HUES64 (cell line): Measurements from ENCODE around the gene NOC2L.

ENCODE experiments used
- H3K27ac ChIP-seq: 2 replicates; pipeline ENCODE4 v1.7.0; 2013; ENCODE audit warnings: low read depth, low read length, inconsistent platforms
- H3K27me3 ChIP-seq: 2 replicates; pipeline ENCODE4 v1.6.1; 2013; ENCODE audit warnings: mild to moderate bottlenecking, low read length; ENCODE audit not compliant: insufficient read depth
- H3K36me3 ChIP-seq: 2 replicates; pipeline ENCODE4 v1.6.1; 2013; ENCODE audit warnings: mild to moderate bottlenecking, low read length; ENCODE audit not compliant: insufficient read depth
- H3K4me1 ChIP-seq: 2 replicates; pipeline ENCODE4 v1.6.1; 2013; ENCODE audit warnings: mild to moderate bottlenecking, low read length, moderate library complexity; ENCODE audit not compliant: insufficient read depth
- H3K4me3 ChIP-seq: 2 replicates; pipeline ENCODE4 v1.5.1; 2013; ENCODE audit warnings: mild to moderate bottlenecking, low read length, moderate library complexity
- H3K9ac ChIP-seq: 2 replicates; pipeline ENCODE4 v1.6.1; 2013; ENCODE audit warnings: mild to moderate bottlenecking, low read depth, low read length
- H3K9me3 ChIP-seq: 2 replicates; pipeline ENCODE4 v1.6.1; 2013; ENCODE audit warnings: low read depth, low read length; ENCODE audit not compliant: insufficient read depth
- WGBS: fragments of 150-250, 120-280 bp; methylation state at CpG from one replicate; pipeline ENCODE4 v1.1.7; 2013; ENCODE audit warnings: missing lambda C conversion rate; 5-methylcytosine and 5-hydroxymethylcytosine counted together

Gene NOC2L

DNA sequence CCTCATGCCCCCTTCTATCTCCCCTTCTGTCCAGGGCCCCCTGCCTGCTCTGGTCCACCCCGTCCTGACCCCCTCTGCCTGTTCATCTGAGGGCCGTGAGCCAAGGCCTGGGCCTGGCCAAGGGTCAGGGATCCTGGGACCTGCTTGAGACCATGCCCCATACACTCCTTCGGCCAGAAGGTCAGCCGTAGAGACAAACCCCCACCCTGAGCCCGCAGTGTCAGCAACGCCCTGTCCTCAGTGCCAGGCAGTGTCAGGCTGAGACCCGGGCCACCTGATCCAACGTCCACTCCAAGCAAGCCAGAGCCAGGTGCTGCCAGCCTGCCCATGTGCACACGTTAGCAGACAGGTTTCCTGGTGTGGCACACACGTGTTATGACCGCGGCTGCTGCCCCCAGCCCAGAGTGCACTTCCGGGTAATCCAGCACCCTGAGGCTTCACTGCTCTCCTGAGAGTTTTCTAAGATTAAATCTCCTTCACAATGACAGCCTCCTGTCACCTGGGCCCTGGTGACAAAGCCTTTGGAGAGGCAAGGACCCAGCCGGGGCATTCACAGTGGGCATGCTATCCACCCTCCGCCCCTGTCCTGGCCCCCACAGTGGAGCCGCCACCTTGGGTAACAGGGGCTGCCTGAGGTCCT, 45.4 kb downstream of the NOC2L start:
- Histone ChIP-seq H3K4me3 (no peak overlapping the region), H3K27ac (no peak overlapping the region), H3K9me3 (no peaks in the 10 kb centered on the region), H3K27me3 (peaks cover 81% of the 10 kb centered on the region), H3K4me1 (no peaks in the 10 kb centered on the region), H3K9ac (no peak overlapping the region), H3K36me3 (no peaks in the 10 kb centered on the region)
- 91% methylated on average over 16 of the region's 16 CpGs for whole genome bisulfite sequencing

DNA sequence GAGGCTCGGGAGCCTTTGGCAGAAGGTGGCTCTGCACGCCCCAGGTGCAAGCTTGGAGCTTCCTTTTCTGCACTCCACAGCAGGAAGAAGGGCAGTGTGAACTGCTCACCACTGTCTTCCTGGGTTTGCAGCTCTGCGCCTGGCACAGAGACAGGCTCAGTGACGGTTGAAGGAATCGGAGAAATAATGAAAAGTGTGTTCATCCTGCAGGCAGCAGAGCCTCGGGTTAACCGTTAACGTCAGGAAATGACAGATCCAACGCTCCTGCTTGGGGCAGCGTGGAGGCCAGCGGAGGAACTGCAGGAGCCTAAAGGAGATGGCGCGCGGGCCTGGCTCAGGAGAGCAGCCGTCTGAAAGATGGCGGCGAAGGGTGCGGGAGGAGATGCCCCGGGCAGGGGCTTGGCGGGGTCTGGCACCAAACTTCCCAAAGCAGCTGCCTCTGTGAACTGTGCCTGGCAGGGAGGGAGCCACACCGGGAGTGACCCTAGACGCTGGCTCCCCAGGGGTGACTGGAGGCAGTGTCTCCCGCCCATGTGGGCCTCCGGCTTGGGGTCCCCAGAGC, 46.2 kb downstream of the NOC2L start:
- no peaks in the 10 kb centered on the region for H3K9me3 ChIP-seq
- no peak overlapping the region for H3K4me3 ChIP-seq
- no peak overlapping the region for H3K27ac ChIP-seq
- H3K36me3 ChIP-seq, result no peaks in the 10 kb centered on the region
- 57% methylated on average over 24 of the region's 24 CpGs for WGBS
- H3K9ac ChIP-seq, result no peak overlapping the region
- no peaks in the 10 kb centered on the region for H3K4me1 ChIP-seq
- peaks cover 74% of the 10 kb centered on the region for H3K27me3 ChIP-seq

- H3K9ac ChIP-seq, result no peak overlapping the region
- 77% methylated on average over 15 of the region's 15 CpGs for WGBS
- no peaks in the 10 kb centered on the region for H3K4me1 ChIP-seq
- H3K9me3 ChIP-seq, result no peaks in the 10 kb centered on the region
- no peak overlapping the region for H3K27ac ChIP-seq
- H3K27me3 ChIP-seq, result peaks cover 73% of the 10 kb centered on the region
- H3K4me3 ChIP-seq, result no peak overlapping the region
- H3K36me3 ChIP-seq, result no peaks in the 10 kb centered on the region
These were observed 46.9 kb downstream of the NOC2L start for GRCh38 chr1:911875-912739.

GRCh38 chr1:910881-911721, 48.0 kb downstream of the NOC2L start:
- Histone ChIP-seq H3K36me3 (no peaks in the 10 kb centered on the region), H3K4me3 (no peak overlapping the region), H3K4me1 (no peaks in the 10 kb centered on the region), H3K9me3 (no peaks in the 10 kb centered on the region), H3K9ac (no peak overlapping the region), H3K27me3 (peaks cover 73% of the 10 kb centered on the region), H3K27ac (no peak overlapping the region)
- WGBS, result 84% methylated on average over 25 of the region's 25 CpGs

DNA sequence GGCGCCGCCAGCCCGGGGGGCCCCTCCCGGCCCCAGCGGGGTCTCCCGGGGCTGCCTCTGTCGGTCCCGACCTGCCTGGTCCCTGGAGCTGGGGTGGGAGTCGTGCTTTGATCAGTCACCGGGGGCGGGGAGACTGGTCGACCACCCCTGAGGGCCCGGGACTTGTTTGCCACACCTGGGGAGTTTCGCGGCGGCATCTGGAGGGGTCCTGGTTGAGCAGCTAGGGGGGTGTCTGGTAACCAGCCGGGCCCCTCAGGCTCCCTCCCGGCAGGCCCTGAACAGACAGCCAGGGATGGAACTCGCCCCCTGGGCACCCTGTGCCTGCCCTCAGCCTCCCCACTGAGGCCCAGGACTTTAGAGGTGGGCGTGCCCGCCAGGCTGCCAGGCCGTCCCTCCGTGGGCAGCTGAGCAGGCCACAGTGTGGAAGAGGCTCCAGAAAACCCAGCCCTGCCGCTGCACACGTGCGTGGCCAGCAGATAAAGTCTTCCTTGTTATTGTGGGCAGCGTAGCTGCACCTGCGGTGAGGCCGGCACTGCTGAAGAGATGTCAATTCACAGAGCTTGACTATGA, 48.7 kb downstream of the NOC2L start:
- Histone ChIP-seq H3K27ac (no peak overlapping the region), H3K9ac (no peak overlapping the region), H3K36me3 (no peaks in the 10 kb centered on the region), H3K4me3 (no peak overlapping the region), H3K4me1 (no peaks in the 10 kb centered on the region), H3K27me3 (peaks cover 73% of the 10 kb centered on the region), H3K9me3 (no peaks in the 10 kb centered on the region)
- 88% methylated on average over 29 of the region's 29 CpGs for WGBS

GRCh38 chr1:909861-910310, 49.2 kb downstream of the NOC2L start:
- Histone ChIP-seq H3K4me1 (no peaks in the 10 kb centered on the region), H3K4me3 (no peak overlapping the region), H3K27ac (no peak overlapping the region), H3K9ac (no peak overlapping the region), H3K36me3 (no peaks in the 10 kb centered on the region), H3K27me3 (peaks cover 73% of the 10 kb centered on the region), H3K9me3 (no peaks in the 10 kb centered on the region)
- WGBS, result 95% methylated on average over 48 of the region's 53 CpGs

- Histone ChIP-seq H3K9me3 (no peaks in the 10 kb centered on the region), H3K27ac (no peak overlapping the region), H3K9ac (no peak overlapping the region), H3K27me3 (peaks cover 68% of the 10 kb centered on the region), H3K4me3 (no peak overlapping the region), H3K36me3 (no peaks in the 10 kb centered on the region), H3K4me1 (no peaks in the 10 kb centered on the region)
- 88% methylated on average over 14 of the region's 16 CpGs for WGBS
These were observed 50.4 kb downstream of the NOC2L start for GRCh38 chr1:908661-909060.

DNA sequence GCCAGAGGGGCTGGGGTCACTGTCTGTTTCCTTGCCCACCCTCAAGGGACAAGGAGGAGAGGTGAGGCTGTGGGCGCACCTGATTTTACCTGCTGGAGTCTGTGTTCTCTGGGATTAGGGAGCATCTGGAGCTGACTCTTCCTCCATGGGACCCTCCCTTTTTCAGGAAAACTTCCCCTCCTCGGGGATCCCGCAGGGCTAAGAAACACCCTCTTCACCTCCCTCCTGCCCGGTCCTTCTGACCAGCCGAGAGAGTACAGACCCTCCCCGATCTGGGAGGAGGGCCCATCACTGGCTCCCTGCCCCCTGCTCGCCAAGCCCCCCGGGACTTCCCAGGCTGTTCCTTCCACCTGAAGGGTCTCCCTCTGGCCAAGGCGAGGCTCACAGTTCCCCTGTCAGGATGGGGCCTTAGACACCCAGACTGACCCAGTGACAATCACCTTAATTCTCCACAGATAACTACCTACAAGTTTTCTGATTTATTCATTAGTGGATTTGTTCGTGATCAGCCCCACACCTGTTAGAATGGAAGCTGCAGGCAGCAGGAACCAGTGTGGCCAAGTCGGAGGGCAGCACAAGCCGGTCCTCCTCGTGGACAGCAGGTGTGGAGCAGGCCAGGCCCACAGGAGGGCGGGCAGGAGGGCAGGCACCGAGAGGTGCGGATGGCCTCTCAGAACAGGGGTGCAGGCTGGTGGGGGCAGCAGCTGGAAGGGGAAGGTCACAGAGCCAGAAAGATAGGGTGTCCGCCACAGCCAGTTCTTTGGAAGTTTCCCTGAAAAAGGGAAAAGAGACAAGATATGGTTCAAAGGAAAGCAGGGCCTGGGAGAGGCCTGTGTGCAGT, 51.2 kb downstream of the NOC2L start:
- 84% methylated on average over 17 of the region's 17 CpGs for WGBS
- Histone ChIP-seq H3K4me3 (no peak overlapping the region), H3K9ac (no peak overlapping the region), H3K9me3 (no peaks in the 10 kb centered on the region), H3K27me3 (peaks cover 69% of the 10 kb centered on the region), H3K27ac (no peak overlapping the region), H3K36me3 (no peaks in the 10 kb centered on the region), H3K4me1 (no peaks in the 10 kb centered on the region)

DNA sequence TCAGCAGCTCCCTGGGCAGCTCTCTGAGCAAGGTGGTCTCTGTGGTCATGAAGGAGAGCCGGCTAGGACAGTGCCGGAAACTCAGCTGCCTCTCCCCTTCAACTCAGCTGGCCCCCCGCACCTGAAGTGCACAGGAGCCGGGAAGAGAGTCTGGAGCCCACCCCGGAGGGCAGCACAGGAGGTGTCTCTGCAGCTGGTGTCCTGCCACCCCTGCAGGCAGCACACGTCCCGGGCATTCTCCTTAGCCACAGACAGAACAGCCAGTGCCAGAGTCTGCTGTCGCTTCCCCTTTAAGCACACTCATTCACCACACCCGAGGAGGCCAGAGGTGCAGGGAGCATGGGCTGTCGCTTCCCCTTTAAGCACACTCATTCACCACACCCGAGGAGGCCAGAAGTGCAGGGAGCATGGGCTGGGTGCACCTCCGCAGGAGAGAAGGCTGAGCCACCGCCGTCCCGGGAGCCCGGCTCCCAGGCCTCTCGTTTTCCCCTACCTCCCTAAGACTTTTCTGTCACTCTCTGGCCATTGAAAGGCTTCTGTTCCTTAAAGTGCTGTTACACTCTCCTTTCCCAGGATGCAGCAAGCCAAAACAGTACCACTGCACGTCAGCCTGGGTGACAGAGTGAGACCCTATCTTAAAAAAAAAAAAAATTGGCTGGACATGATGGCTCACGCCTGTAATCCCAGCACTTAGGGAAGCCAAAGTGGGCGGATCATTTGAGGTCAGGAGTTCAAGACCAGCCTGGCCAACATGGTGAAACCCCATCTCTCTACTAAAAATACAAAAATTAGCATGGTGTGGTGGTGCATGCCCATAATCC, 52.2 kb downstream of the NOC2L start:
- Histone ChIP-seq H3K27ac (no peak overlapping the region), H3K4me1 (no peaks in the 10 kb centered on the region), H3K27me3 (peaks cover 67% of the 10 kb centered on the region), H3K4me3 (no peak overlapping the region), H3K9me3 (no peaks in the 10 kb centered on the region), H3K36me3 (no peaks in the 10 kb centered on the region), H3K9ac (no peak overlapping the region)
- WGBS, result 57% methylated on average over 20 of the region's 20 CpGs
